Activated CD8-positive, alpha-beta T cell treated with anti-CD3 and anti-CD28 coated beads, Interleukin-2, amount 10 ng/mL, durations not matched to agents 7 days and 5 days (primary cell): Measurements from ENCODE around the gene PODXL2. TPM values are rescaled to one million over a fixed set of nuclear protein-coding genes. Genes with fewer than 3 reads are reported as not detected.
A peak's percentile ranks its signal among the peaks of the same experiment; 100 is the strongest.

ENCODE experiments used
- ATAC-seq: fragments of 150-1000 bp; cut with Tn5 transposase; one replicate; pipeline ENCODE4 v1.10.0; 2021; ENCODE audit warnings: moderate library complexity
- CTCF ChIA-PET: fragments of 350-600 bp; sonication (Branson Sonifier 250); formaldehyde crosslinking; loops from one replicate; lab custom pipeline; 2021; ENCODE audit warnings: antibody characterized with exemption; lab: Charles Lee
- POLR2A ChIA-PET: fragments of 350-600 bp; sonication (Branson Sonifier 250); formaldehyde crosslinking; loops from one replicate; lab custom pipeline; 2021; ENCODE audit warnings: antibody characterized with exemption; lab: Charles Lee
- DNase-seq: peaks from one replicate; pipeline ENCODE4 v3.0.0-alpha.2; 2020
- H3K27ac Mint-ChIP-seq: one replicate; pipeline ENCODE4 v1.8.0; 2021; ENCODE audit warnings: mild to moderate bottlenecking, mixed read lengths
- H3K27me3 Mint-ChIP-seq: one replicate; pipeline ENCODE4 v1.8.0; 2021; ENCODE audit warnings: low read depth, mixed read lengths
- H3K36me3 Mint-ChIP-seq: one replicate; pipeline ENCODE4 v1.8.0; 2021; ENCODE audit warnings: low read depth, mixed read lengths
- H3K4me1 Mint-ChIP-seq: one replicate; pipeline ENCODE4 v1.8.0; 2021; ENCODE audit warnings: low read depth, mixed read lengths
- H3K4me3 Mint-ChIP-seq: one replicate; pipeline ENCODE4 v1.8.0; 2021; ENCODE audit warnings: mild to moderate bottlenecking, mixed read lengths
- H3K9me3 Mint-ChIP-seq: one replicate; pipeline ENCODE4 v1.8.0; 2022; ENCODE audit warnings: mixed read lengths; ENCODE audit not compliant: insufficient read depth
- total RNA-seq, 2 experiments: library from RNA; stranded (reverse); gene quantifications; one replicate each; pipeline ENCODE4 v1.2.3, GENCODE V29; 2021

Gene PODXL2
- total RNA-seq, result 1 to 10 TPM; 1.3 to 1.7 TPM

GRCh38 chr3:127628788-127629466 is at the start of gene PODXL2:
Gene PODXL2, plus strand, starts transcription at chr3:127629185. Its CDS starts 35 bp downstream, at chr3:127629220.
- H3K4me3 Mint-ChIP-seq, result peak within 1 kb of the TSS; percentile 68
- ChIA-PET POLR2A (interaction anchor here (1.4 kb wide), 1 partner anchor 31 kb away, joined by 3 read pairs; the partner anchor contains the start of gene MCM2), CTCF (no interaction called here)
- no peaks in the 10 kb centered on the region for H3K9me3 Mint-ChIP-seq
- H3K27me3 Mint-ChIP-seq, result peaks cover 62% of the 10 kb centered on the region
- peaks cover 10% of the 10 kb centered on the region for H3K36me3 Mint-ChIP-seq
- H3K4me1 Mint-ChIP-seq, result peaks cover 39% of the 10 kb centered on the region
- ATAC-seq (peak; percentile 65), DNase-seq (peak; percentile 39)
- H3K27ac Mint-ChIP-seq, result no peak within 1 kb of the TSS

- peak overlapping the region; percentile 25 for H3K27ac Mint-ChIP-seq
- ATAC-seq, result no peak
Measured at GRCh38 chr3:127580327-127581060, 48.5 kb upstream of the PODXL2 start.

DNA sequence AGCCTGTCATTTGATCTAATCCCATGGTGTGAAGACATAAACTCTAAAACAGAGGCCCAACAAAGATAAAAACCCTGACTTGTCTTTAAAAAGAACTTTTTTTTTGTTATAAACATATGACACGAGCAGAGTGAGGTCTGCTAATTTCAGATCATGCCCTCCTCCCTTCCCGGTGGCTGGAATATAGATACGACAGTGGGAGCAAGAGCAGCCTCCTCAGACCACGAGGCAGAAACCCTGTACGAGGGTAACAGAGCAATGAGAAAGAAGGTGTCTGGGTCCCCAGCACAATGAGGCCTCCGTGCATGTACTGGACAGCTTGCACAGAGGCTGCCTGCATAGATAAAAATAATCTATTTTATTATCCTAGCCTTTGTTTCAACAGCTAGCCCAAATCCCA is 44.3 kb upstream of the PODXL2 start:
- ATAC-seq (no peak), DNase-seq (no peak)
- Mint-ChIP-seq H3K36me3 (peaks cover 5% of the 10 kb centered on the region), H3K9me3 (no peaks in the 10 kb centered on the region), H3K4me3 (no peak overlapping the region), H3K4me1 (peaks cover 13% of the 10 kb centered on the region), H3K27me3 (no peaks in the 10 kb centered on the region), H3K27ac (no peak overlapping the region)
- ChIA-PET POLR2A (no interaction called here), CTCF (interaction anchor here (1.5 kb wide), 1 partner anchor 10 kb away, joined by 5 read pairs; no protein-coding TSS in a partner anchor)

More at GRCh38 chr3:127580327-127581060, 48.5 kb upstream of the PODXL2 start:
- Mint-ChIP-seq H3K27me3 (no peaks in the 10 kb centered on the region), H3K9me3 (no peaks in the 10 kb centered on the region), H3K4me1 (peaks cover 5% of the 10 kb centered on the region), H3K4me3 (no peak overlapping the region), H3K36me3 (no peaks in the 10 kb centered on the region)
- no peak for DNase-seq
- POLR2A ChIA-PET, result no interaction called here
- CTCF ChIA-PET, result no interaction called here

GRCh38 chr3:127585163-127585812 is 43.7 kb upstream of the PODXL2 start:
- Mint-ChIP-seq H3K27ac (no peak overlapping the region), H3K4me1 (peaks cover 13% of the 10 kb centered on the region), H3K4me3 (no peak overlapping the region), H3K27me3 (no peaks in the 10 kb centered on the region), H3K9me3 (no peaks in the 10 kb centered on the region), H3K36me3 (peaks cover 5% of the 10 kb centered on the region)
- ChIA-PET POLR2A (no interaction called here), CTCF (interaction anchor here (0.7 to 6.3 kb wide), 2 partner anchors 10 to 647 kb away, joined by 3 to 48 read pairs; no protein-coding TSS in a partner anchor)
- ATAC-seq (no peak), DNase-seq (no peak)

DNA sequence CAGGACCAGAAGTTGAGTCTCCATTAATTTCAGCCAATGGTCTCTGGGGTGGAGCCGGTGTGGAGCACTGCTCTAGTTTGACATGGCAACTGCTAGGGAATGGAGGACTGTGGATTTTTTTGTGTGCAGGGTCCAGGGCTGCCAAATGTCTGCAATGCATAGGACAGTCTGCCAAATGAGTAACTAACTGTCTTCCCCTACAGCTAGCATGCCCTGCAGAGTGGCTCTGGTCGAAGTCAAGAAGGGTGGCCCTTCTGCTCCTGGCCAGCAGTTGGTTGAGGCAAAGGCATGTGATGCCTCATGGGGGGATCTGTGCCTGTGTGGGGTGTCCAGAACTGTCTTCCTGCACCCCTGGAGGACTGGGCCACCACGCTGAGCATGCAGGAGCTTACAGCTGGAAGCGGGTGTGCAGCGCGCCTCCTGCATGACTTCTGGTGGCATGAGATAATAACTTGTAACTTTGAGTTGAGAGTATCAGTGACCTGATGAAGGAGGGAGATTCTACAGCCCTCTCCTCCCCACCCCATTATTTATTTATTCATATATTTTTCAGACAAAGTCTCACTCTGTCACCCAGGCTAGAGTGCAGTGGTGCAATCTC is 43.1 kb upstream of the PODXL2 start:
- no peaks in the 10 kb centered on the region for H3K9me3 Mint-ChIP-seq
- no peaks in the 10 kb centered on the region for H3K27me3 Mint-ChIP-seq
- DNase-seq, result no peak
- H3K36me3 Mint-ChIP-seq, result peaks cover 5% of the 10 kb centered on the region
- H3K4me3 Mint-ChIP-seq, result no peak overlapping the region
- ATAC-seq, result no peak
- POLR2A ChIA-PET, result interaction anchor here (0.8 kb wide), 1 partner anchor 12 kb away, joined by 3 read pairs; the partner anchor contains the start of gene MCM2
- no peak overlapping the region for H3K27ac Mint-ChIP-seq
- H3K4me1 Mint-ChIP-seq, result peaks cover 13% of the 10 kb centered on the region
- CTCF ChIA-PET, result interaction anchor here (0.7 to 6.3 kb wide), 2 partner anchors 10 to 647 kb away, joined by 3 to 48 read pairs; no protein-coding TSS in a partner anchor

DNA sequence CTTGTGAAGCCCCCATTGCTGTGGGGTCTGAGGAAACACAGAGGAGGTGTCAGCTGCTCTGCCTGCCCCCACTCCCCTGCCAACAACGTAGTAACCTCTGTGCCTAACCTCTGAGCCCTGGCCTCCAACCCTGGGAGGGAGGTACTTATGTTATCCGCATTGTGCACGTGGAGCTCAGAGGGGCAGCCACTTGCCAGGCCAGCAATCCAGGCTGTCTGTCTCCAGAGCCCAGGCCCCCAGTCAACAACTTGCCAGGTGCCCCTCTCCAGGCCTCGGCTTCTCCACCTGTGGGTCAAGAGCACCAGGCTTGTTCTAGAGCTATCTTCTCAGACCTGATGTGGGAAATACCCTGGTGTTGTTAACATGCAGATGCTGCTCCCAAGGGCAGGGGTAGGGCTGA is 41.1 kb upstream of the PODXL2 start:
- ChIA-PET CTCF (interaction anchor here (6.3 kb wide), 1 partner anchor 12 kb away, joined by 48 read pairs; no protein-coding TSS in a partner anchor), POLR2A (interaction anchor here (1.9 to 2.7 kb wide), 2 partner anchors 9 to 10 kb away, joined by 4 to 19 read pairs; partner anchors contain the start of gene MCM2)
- Mint-ChIP-seq H3K4me3 (no peak overlapping the region), H3K9me3 (no peaks in the 10 kb centered on the region), H3K36me3 (peaks cover 5% of the 10 kb centered on the region), H3K27ac (no peak overlapping the region), H3K27me3 (no peaks in the 10 kb centered on the region), H3K4me1 (peaks cover 27% of the 10 kb centered on the region)
- no peak for DNase-seq
- no peak for ATAC-seq

DNA sequence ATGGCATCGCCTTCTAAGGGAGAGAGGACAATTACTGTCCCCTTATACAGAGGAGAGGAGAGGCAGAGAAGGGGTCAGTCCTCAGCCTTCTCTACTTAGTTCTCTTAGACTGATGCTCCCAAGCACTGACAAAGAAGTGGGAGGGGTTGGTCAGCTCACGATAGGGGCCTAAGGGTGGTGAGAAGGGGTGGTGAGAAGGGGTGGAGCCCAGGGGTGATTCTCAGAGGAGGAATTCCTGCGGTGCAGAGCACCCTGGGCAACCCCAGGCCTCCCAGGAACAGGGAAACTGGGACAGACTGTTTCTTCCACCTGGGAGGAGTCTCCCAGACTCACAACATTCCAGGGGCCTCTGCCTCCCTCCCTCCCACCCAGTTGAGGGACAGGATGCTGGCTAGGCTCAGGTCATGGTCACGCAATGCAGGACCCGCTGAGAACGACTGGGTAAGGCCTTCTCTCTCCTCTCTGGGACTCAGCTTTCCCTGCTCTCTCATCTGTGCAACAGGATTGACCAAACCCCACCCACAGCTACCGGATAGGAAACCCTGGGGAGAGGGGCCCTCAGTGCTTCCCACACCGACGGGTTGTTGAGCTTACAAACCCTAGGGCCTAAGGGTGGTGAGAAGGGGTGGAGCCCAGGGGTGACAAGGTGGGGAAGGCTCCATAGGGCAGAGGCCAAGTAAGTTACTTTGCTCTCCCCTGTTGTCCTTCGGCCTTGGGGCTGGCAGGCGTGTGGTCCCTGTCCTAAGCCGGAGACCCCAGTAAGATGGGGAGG is 40.0 kb upstream of the PODXL2 start:
- POLR2A ChIA-PET, result interaction anchor here (0.8 to 2.7 kb wide), 4 partner anchors 9 to 81 kb away, joined by 3 to 19 read pairs (median 4); partner anchors contain the start of gene MCM2
- peaks cover 31% of the 10 kb centered on the region for H3K4me1 Mint-ChIP-seq
- DNase-seq (peak; percentile 40), ATAC-seq (no peak)
- CTCF ChIA-PET, result interaction anchor here (6.3 kb wide), 1 partner anchor 14 kb away, joined by 48 read pairs; no protein-coding TSS in a partner anchor
- no peaks in the 10 kb centered on the region for H3K27me3 Mint-ChIP-seq
- H3K4me3 Mint-ChIP-seq, result peak overlapping the region; percentile 93
- peak overlapping the region; percentile 77 for H3K27ac Mint-ChIP-seq
- peaks cover 5% of the 10 kb centered on the region for H3K36me3 Mint-ChIP-seq
- H3K9me3 Mint-ChIP-seq, result no peaks in the 10 kb centered on the region

- Mint-ChIP-seq H3K27me3 (no peaks in the 10 kb centered on the region), H3K36me3 (peaks cover 5% of the 10 kb centered on the region), H3K4me1 (peaks cover 31% of the 10 kb centered on the region), H3K9me3 (no peaks in the 10 kb centered on the region), H3K27ac (peak overlapping the region; percentile 77), H3K4me3 (peak overlapping the region; percentile 93)
- CTCF ChIA-PET, result interaction anchor here (6.3 kb wide), 1 partner anchor 14 kb away, joined by 48 read pairs; no protein-coding TSS in a partner anchor
- POLR2A ChIA-PET, result interaction anchor here (0.8 to 2.7 kb wide), 4 partner anchors 8 to 81 kb away, joined by 3 to 19 read pairs (median 4); partner anchors contain the start of gene MCM2
- ATAC-seq, result peak; percentile 8
- DNase-seq, result peak; percentile 29
Measured at GRCh38 chr3:127589600-127590281, 39.2 kb upstream of the PODXL2 start.

DNA sequence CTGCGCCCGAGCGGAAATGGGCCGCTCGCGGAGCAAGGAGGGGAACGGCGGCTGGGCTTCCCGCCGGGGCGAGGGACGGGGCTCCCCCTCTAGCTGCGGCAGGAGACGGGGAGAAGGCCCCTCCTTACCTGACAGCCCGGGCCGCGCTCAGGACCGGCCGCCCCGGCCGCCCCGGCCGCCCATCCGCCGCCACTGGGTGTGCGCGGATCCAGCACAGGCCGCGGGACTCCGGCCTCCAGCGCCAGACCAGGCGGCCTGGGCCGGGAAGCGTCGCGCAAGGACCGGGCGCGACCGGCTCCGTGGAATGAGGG is 38.7 kb upstream of the PODXL2 start:
- ChIA-PET POLR2A (interaction anchor here (1.0 to 2.7 kb wide), 4 partner anchors 8 to 82 kb away, joined by 3 to 19 read pairs (median 8); partner anchors contain the start of gene MCM2), CTCF (interaction anchor here (6.3 kb wide), 1 partner anchor 15 kb away, joined by 48 read pairs; no protein-coding TSS in a partner anchor)
- DNase-seq (peak; percentile 47), ATAC-seq (peak; percentile 46)
- peaks cover 5% of the 10 kb centered on the region for H3K36me3 Mint-ChIP-seq
- H3K4me3 Mint-ChIP-seq, result peak overlapping the region; percentile 93
- peaks cover 31% of the 10 kb centered on the region for H3K4me1 Mint-ChIP-seq
- H3K27me3 Mint-ChIP-seq, result no peaks in the 10 kb centered on the region
- H3K9me3 Mint-ChIP-seq, result no peaks in the 10 kb centered on the region
- H3K27ac Mint-ChIP-seq, result peak overlapping the region; percentile 98
